ENCODE measurements around the gene ZNF728.
"Not testable (repeated sequence)": the region's sequence is repeated elsewhere in the genome, so short reads cannot be mapped to it uniquely, and the experiment has no call there.

Gene ZNF728

GRCh38 chr19:23002690-23003422 lies at the start of gene ZNF728:
Gene ZNF728, minus strand, starts transcription at chr19:23003176. Its CDS starts 146 bp downstream, at chr19:23003030.
- TF ChIP-seq CTCF (conservative IDR thresholded peaks at IDR 0.05; ENCODE audit: low read depth), result no peak
- ChIA-PET CTCF (no interaction called here), POLR2A (ENCODE audit: low non-redundant PET) (no interaction called here)
- H3K27ac ChIP-seq, result no peak within 1 kb of the TSS
- DNase-seq (ENCODE audit: low spot score), result no peak

GRCh38 chr19:23052349-23052748 lies 49.4 kb upstream of the ZNF728 start:
- ChIA-PET POLR2A (ENCODE audit: low non-redundant PET) (no interaction called here), CTCF (no interaction called here)
- TF ChIP-seq CTCF (conservative IDR thresholded peaks at IDR 0.05; ENCODE audit: low read depth), result no peak
- no peak for DNase-seq (ENCODE audit: low spot score)
- H3K27ac ChIP-seq, result no peak overlapping the region

GRCh38 chr19:23049256-23049655 lies 46.3 kb upstream of the ZNF728 start:
- no peak overlapping the region for H3K27ac ChIP-seq
- TF ChIP-seq CTCF (conservative IDR thresholded peaks at IDR 0.05; ENCODE audit: low read depth), result no peak
- DNase-seq (ENCODE audit: low spot score), result no peak
- ChIA-PET CTCF (interaction anchor here (0.6 kb wide), 1 partner anchor 298 kb away, joined by 3 read pairs; no protein-coding TSS in a partner anchor), POLR2A (ENCODE audit: low non-redundant PET) (no interaction called here)

GRCh38 chr19:23046743-23047142 lies 43.8 kb upstream of the ZNF728 start:
- CTCF ChIA-PET, result no interaction called here
- H3K27ac ChIP-seq, result no peak overlapping the region
- POLR2A ChIA-PET (ENCODE audit: low non-redundant PET), result no interaction called here
- no peak for DNase-seq (ENCODE audit: low spot score)
- TF ChIP-seq CTCF (conservative IDR thresholded peaks at IDR 0.05; ENCODE audit: low read depth), result no peak

- CTCF ChIA-PET, result no interaction called here
- no peak for TF ChIP-seq CTCF (conservative IDR thresholded peaks at IDR 0.05; ENCODE audit: low read depth)
- POLR2A ChIA-PET (ENCODE audit: low non-redundant PET), result no interaction called here
- H3K27ac ChIP-seq, result no peak overlapping the region
- no peak for DNase-seq (ENCODE audit: low spot score)
Measured at GRCh38 chr19:23033721-23034120, 30.7 kb upstream of the ZNF728 start.

GRCh38 chr19:23015660-23016059 lies 12.7 kb upstream of the ZNF728 start:
- no peak overlapping the region for H3K27ac ChIP-seq
- DNase-seq (ENCODE audit: low spot score), result no peak
- CTCF ChIA-PET, result no interaction called here
- POLR2A ChIA-PET (ENCODE audit: low non-redundant PET), result no interaction called here
- TF ChIP-seq CTCF (conservative IDR thresholded peaks at IDR 0.05; ENCODE audit: low read depth), result no peak

GRCh38 chr19:22994957-22995356 lies 8.0 kb downstream of the ZNF728 start:
- POLR2A ChIA-PET (ENCODE audit: low non-redundant PET); DNase-seq (ENCODE audit: low spot score); H3K27ac ChIP-seq: not testable (repeated sequence)
- CTCF ChIA-PET, result interaction anchor here (0.5 kb wide), 1 partner anchor 637 kb away, joined by 3 read pairs; no protein-coding TSS in a partner anchor
